MM.1S (cell line): ENCODE results near the gene PTPRJ.

Experiments
- EZH2phosphoT487 ChIP-seq: fragments of 300-600 bp; sonication (generic); IDR thresholded peaks from 2 replicates; pipeline ENCODE4 v1.6.1; 2018; ENCODE audit warnings: antibody characterized with exemption, low read length
- TF ChIP-seq, protein P1 (sequence below): fragments of 300-600 bp; sonication (generic); IDR thresholded peaks from 2 replicates; pipeline ENCODE4 v1.5.1; 2016; ENCODE audit warnings: antibody characterized with exemption, low read length, mixed read lengths

DNA sequence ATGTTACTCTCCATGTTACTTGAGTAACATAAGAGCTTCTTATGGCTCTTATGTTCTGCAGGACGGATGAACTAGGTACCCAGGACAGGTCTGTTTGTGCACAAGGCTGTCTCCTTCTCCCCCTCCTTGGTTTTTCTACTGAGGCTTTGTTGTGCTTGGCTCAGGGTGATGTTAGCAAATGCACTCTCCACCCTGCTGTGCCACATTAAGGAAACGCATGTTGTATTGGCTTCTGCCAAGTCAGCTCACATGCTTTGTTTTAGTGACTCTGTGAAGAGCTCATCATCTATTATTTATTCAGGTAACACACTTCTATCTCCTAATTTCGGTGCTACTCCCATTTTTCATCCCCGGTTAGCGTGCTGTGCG is 108.3 kb downstream of the PTPRJ start:
- TF ChIP-seq, protein P1, sequence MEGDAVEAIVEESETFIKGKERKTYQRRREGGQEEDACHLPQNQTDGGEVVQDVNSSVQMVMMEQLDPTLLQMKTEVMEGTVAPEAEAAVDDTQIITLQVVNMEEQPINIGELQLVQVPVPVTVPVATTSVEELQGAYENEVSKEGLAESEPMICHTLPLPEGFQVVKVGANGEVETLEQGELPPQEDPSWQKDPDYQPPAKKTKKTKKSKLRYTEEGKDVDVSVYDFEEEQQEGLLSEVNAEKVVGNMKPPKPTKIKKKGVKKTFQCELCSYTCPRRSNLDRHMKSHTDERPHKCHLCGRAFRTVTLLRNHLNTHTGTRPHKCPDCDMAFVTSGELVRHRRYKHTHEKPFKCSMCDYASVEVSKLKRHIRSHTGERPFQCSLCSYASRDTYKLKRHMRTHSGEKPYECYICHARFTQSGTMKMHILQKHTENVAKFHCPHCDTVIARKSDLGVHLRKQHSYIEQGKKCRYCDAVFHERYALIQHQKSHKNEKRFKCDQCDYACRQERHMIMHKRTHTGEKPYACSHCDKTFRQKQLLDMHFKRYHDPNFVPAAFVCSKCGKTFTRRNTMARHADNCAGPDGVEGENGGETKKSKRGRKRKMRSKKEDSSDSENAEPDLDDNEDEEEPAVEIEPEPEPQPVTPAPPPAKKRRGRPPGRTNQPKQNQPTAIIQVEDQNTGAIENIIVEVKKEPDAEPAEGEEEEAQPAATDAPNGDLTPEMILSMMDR = no peak
- no peak for TF ChIP-seq EZH2phosphoT487
